ENCODE results near the gene GRIA4.
"Not testable (repeated sequence)": the region's sequence is repeated elsewhere in the genome, so short reads cannot be mapped to it uniquely, and the experiment has no call there.

The GRIA4 gene

GRCh38 chr11:105935791-105936190 lies 325.9 kb downstream of the GRIA4 start:
- DNase-seq, result no peak

DNA sequence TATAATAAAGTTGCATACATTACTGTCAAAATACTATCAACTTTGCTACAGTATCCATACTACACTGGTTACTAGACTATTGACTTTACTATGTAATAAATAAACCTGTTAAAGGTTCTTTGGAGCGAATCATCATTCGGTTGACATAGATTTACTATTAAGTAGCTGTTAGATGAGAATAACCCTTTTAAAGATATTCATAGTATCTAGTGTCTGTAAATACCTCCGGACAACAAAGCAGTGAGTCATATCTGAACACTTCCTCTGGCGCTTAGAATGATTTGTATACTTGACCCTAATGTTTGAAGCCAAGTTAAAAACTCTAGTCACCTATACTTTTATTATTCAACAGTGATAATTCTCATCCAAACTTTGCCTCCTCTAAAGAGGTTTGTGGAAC lies 327.5 kb downstream of the GRIA4 start:
- no peak for DNase-seq

DNA sequence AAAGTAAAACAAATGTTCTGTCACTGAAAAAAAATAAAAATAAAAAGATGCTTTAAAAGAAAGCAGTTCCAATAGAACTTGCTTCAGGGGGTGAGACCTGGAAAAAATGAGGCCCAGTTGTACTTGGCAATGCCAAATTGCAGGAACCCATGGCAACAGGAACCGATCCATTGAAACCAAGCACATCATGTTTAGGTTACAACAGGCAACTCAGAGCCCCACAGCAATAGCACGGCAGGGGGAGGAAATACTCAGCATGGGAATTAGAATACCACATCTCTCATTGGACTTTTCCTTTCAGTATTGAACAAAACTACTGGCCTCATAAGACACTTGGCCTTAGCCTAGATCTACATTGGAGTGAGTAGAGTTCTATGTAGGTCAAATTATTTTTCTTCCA lies 327.9 kb downstream of the GRIA4 start:
- no peak for DNase-seq

GRCh38 chr11:105942921-105943320 lies 333.0 kb downstream of the GRIA4 start:
- DNase-seq, result no peak

DNA sequence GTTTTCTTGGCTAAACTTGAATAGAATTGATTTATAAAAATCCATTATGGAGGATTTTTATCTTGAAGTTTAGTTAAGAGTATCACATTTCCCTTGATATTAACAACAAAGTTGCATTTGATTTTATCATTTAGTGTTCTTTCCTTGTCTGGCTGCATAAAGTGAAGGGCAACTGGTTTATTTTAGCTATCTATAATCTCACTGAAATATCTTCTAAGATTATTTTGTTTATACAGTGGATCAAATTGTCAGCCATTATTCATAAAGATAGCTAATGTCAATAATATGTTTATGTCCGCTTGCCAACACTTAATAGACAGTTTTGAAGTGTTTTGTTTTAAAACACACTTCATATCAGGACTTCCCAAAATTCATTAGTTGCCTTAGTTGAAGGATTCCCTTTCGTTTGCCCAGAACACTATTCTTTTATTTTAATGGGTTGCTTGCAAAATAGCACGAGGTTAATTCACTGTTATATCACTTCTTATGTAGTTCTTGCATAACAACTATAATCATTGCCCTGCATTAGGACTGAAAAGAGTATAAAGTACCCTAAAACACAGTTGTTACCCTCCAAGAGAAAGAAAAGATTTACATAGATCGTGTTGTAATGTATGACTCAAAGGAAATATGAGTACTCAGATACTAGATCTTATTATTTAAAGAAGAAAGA lies 339.2 kb downstream of the GRIA4 start:
- DNase-seq, result no peak

GRCh38 chr11:105953886-105954285 lies 344.0 kb downstream of the GRIA4 start:
- no peak for DNase-seq

DNA sequence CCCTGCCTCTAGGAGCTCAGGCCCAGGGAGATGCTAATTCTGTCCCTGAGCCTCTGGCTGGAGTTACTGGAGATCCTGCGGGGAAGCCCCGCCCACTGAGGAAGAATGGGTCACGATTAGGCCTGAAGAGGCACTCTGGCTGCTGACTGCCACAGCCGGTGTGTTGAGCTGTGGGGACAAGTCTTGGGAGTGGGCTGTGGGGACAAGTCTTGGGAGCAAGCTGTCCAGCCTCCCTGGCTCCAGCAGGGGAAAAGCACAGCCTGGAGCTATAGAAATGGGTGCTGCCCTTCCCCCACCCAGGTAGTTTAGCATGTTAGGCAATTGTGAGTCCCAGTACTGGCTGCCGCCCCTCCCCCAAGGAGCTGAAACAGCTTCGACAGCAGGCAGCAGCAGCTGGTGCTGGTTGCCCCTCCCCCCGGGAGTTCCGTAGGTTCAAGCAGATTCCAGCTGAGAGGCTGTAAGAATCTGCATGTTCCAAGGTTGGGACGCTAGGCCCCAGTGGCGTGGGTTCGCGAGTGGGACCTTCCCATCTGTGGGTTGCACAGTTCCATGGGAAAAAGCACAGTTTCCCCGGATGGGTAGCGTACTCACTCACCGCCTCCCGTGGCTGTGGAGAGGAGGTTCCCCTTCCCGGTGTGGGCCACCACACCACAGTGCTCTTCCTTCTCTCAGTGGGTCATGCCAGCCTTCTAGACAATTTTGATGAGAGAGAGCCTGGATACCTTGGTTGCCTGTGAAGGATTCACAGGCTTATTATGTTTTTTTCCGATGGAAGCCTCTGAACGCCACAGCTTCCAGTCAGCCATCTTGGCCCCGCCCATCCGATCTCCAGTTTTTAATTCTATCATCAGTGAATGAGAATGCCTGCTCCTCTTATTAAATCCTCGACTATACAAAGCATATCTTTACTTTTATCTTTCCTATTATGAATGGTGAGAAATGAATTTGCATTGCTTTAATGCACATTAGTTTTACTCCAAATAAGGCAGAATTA lies 350.7 kb downstream of the GRIA4 start:
- DNase-seq, result no peak

DNA sequence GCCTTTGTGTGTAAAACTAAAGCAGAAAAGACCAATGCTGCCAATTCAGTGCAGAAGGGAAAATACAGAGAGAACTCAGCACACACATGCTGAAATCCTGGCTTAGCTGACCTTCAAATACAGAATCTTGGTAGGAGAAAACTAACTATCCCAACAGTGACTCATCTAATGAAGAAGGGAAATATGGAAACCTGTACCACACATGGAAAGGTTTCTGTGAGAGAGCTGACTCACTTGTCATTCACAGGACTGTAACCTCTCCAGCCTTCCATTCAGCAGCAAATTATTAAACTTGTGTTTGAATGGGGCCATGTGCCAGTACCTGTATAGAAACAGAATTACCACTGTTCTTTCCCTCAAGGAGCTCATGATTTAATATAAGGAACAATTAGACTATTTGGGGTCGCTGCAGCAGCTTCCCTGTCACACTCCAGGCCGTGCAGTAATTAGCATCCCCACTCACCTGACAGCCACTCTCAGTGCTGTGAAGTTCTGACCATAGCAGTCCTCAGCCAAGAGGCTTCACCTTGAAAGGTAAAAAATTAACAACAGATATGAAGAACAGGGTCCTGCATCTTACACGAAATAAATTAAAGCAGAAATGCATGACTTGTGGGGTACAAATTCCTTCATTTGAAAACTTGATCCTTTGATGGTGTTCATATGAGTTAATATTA lies 358.3 kb downstream of the GRIA4 start:
- DNase-seq, result no peak

DNA sequence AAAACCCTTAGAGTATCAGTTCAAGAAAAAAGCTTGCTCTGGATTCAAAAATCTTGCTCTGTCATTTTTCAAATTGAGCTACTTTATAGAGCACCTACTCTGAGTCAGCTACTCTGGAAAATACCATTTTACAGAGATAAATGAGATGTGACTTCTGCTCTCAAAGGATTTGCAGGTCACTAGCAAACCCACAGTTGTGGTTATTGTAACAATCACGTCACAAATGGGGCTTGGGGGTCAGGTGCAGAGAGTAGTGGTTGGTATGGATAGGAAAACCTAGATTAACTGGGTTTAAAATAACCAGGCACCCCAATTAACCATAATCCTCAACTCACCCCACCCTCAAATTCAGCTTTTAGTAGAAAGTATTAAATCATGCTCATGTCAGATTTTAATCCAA lies 359.9 kb downstream of the GRIA4 start:
- no peak for DNase-seq

DNA sequence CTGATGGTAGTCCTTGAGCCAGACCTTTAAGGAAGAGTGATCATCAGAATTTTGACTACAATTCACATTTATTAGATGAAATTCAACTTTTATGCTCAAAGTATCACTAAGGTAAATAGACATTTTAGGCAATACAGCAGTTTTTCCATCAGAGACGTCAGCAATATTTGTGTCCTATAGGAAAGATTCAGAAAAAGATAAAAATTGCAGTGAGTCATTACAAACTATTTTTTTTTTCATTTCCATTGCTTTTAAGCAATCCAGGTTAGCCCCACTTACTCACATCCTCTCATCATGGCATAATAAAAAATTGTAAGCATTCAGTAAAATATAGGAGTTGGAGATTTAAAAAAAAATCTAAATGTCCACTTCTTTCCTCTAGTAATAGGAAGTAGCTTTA lies 365.3 kb downstream of the GRIA4 start:
- DNase-seq, result no peak

DNA sequence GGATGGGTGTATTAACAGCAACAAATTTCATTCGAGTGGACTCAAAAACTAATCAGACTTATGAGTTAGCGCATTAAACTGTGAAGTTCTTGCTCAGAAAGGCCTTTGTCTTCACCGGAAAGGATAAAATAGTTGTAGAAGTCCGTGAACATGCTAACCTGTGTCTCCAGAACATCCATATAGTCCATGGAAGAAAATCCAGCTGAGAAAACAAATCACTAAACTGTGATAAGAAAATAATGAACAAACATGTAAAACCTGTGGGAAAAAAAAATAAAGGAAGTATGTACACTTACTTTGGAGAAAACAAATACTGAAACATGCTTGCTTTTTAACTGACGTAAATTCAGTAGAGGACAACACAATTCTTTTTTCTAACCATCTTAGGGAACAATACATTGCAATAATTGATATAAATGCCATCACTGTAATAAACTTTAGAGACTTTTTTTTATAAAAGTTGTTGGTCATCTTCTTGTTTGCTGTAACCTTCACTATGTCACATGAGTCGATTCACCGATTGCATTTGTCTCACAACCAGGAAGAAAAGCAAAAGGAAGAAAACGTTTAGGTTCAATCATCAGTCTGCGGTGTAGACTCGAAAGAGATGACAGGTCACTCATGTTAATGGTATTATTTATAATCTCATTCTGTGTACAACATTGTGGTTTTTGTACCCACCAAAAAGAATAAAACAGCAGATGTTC lies 370.3 kb downstream of the GRIA4 start:
- DNase-seq, result no peak

DNA sequence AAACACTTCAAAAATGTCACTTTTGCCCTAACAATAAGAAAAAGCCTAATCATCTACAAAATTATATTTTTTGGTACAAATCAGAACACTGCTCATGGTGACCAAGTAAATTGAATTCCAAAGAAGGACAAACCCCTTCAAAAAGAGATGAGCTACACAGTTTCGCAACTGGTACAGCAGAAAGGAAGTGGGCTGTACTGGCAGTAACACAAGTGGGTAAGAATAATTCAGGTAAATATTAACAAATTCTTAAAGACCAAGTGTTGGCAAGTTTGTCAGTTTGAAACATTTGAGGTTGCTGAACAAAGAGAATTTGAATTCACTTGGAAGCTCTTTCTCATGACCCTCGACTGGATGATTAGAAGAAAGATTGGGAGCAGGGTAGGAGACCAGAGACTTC lies 376.7 kb downstream of the GRIA4 start:
- no peak for DNase-seq

DNA sequence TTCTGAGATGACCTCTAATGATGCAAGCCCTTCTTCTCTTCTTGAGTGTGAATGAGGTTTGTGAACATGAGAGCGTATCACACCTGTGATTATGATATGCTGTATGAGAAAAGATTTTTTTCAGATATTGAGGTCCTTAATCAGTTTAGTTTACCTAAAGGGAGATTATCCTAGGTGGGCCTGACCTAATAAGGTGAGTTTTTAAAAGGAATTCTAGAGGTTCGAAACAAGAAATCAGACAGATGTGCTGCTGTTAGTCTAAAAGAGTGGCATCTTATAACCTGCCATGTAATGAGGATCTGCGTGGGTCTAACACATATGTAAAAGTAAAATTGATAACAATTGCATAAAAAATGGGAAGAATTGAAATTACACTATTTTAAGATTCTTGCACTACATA lies 378.3 kb downstream of the GRIA4 start:
- no peak for DNase-seq

DNA sequence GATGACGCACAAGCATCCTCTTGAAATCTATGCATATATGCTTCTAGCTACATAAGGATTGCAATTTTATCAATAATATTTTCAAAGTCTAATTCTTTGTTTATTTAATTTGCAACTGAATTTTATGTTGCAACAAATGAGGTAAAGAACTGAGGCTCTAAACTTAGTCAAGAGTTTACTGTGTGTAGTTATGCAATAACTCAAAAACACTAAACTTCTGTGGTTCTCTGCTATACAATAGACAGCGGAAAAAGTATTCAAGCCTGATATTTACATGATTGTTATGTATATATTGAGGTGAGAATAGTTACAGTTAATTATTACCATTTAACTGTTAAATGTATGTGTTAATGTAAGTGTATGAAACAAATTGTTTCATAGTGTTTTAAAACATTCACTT lies 379.3 kb downstream of the GRIA4 start:
- no peak for DNase-seq

DNA sequence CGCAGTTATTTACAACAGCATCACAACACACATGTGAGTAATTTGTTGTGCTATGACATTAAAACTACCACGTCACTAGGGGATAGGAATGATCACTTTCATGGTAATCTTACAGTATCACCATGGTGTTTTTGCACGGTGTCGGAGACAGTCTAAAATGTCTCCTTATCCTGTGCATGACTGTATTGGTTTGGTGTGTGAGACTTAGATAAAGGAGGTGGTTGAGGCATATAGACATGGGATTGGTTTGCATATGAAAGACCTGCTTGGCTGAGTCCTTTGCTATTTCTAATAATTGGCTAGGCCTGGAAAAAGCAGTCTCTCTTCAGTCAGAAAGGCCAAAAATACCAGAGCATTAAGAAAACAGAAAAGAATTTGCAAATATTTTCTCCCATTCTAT lies 382.0 kb downstream of the GRIA4 start:
- DNase-seq, result no peak

- DNase-seq, result no peak
Measured at GRCh38 chr11:106001304-106002012, 391.6 kb downstream of the GRIA4 start.

- DNase-seq, result not testable (repeated sequence)
Measured at GRCh38 chr11:106003094-106003493, 393.2 kb downstream of the GRIA4 start.

- DNase-seq, result no peak
Measured at GRCh38 chr11:106011481-106011880, 401.6 kb downstream of the GRIA4 start.

DNA sequence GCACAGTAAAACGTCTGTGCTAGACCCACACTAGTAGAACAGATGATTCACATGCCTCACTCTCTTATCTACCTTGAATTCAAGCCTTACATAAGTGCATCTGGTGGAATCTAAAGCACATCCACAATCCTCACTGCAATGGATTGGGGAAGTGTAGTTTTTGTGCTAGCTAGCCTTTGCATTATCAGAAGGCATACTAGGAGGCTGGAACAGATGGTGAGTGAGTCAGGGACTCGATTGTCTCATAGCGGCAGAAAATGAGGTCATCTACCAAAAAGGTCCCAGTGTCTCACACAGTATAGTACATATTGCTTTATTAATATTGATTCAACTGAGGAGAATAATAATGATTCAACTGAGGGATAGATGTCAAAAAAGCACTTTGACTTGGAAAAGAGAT lies 402.9 kb downstream of the GRIA4 start:
- DNase-seq, result no peak

DNA sequence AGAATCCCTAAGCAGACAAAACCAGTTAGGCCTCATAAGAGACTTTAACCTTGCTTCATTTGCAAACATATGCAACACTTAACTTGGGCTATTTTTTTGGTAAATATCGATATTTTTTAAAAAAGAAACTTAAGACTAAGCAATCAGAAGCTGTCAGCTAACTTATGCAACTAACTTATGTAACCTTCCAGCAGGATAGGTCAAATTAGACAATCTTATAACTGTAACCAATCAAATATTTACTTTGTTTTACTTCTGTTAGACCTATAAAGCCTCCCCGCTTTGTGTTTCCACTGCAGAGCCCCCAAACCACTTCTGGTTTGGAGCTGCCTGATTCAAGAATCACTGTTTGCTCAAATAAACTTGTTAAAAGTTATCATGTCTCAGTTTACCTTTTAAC lies 404.2 kb downstream of the GRIA4 start:
- DNase-seq, result no peak

- DNase-seq, result no peak
Measured at GRCh38 chr11:106014620-106015019, 404.7 kb downstream of the GRIA4 start.

DNA sequence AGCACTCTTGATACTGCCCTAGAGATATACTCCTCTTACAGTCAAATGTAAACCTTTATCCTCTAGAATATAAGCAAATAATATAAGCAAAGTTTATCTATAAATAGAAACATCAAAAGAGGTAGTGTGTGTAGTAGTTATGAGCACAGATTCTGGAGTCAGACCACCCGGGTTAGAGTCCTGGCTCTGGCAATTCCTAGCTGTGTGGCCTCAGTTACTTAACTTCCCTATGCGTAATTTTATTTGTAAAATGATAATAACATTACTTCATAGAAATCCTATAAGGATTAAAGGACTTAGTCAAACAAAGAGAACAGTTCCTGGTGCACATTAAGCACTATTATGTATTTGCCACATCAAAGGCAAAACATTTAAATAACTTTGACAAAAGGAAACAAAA lies 405.2 kb downstream of the GRIA4 start:
- no peak for DNase-seq

Data from NCI-H1048 (cell line).